Upper lobe of left lung (tissue), 4 donors: ENCODE data around the gene CLCNKB.

Source experiments
- EP300 ChIP-seq, 4 donors: sonication (generic); formaldehyde crosslinking; IDR thresholded peaks; one replicate each; pipeline ENCODE4 v1.5.1; 2017; ENCODE audit warnings: antibody characterized with exemption in 4 of 4, control low read depth in 2 of 4
- TF ChIP-seq, protein P1 (sequence below), 6 experiments: fragments of 450-650 bp in 4 of 6; fragments of 200-600 bp in 2 of 6; sonication (generic) in 2 of 6; IDR thresholded peaks; one replicate each; pipeline ENCODE4 v1.5.1; 2016 to 2019; ENCODE audit warnings: antibody characterized with exemption in 6 of 6

DNA sequence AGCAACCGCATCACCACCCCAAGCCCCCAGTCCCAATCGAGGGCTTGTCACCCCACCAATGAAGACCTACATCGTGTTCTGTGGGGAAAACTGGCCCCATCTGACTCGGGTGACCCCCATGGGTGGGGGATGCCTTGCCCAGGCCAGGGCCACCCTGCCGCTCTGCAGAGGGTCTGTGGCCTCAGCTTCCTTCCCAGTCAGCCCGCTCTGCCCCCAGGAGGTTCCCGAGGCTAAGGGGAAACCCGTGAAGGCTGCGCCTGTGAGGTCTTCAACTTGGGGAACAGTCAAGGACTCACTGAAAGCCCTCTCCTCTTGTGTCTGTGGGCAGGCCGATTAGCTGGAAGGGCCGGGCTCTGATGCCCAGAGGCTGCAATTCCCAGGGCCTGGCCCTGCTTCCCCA, 37.6 kb upstream of the CLCNKB start:
- TF ChIP-seq, protein P1, sequence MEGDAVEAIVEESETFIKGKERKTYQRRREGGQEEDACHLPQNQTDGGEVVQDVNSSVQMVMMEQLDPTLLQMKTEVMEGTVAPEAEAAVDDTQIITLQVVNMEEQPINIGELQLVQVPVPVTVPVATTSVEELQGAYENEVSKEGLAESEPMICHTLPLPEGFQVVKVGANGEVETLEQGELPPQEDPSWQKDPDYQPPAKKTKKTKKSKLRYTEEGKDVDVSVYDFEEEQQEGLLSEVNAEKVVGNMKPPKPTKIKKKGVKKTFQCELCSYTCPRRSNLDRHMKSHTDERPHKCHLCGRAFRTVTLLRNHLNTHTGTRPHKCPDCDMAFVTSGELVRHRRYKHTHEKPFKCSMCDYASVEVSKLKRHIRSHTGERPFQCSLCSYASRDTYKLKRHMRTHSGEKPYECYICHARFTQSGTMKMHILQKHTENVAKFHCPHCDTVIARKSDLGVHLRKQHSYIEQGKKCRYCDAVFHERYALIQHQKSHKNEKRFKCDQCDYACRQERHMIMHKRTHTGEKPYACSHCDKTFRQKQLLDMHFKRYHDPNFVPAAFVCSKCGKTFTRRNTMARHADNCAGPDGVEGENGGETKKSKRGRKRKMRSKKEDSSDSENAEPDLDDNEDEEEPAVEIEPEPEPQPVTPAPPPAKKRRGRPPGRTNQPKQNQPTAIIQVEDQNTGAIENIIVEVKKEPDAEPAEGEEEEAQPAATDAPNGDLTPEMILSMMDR (IDR thresholded peaks at IDR 0.05) = no peak
- TF ChIP-seq EP300 (IDR thresholded peaks at IDR 0.05) = no peak
